Measurements from ENCODE around the gene PERP.
A peak's percentile ranks its signal among the peaks of the same experiment; 100 is the strongest.

PERP gene

DNA sequence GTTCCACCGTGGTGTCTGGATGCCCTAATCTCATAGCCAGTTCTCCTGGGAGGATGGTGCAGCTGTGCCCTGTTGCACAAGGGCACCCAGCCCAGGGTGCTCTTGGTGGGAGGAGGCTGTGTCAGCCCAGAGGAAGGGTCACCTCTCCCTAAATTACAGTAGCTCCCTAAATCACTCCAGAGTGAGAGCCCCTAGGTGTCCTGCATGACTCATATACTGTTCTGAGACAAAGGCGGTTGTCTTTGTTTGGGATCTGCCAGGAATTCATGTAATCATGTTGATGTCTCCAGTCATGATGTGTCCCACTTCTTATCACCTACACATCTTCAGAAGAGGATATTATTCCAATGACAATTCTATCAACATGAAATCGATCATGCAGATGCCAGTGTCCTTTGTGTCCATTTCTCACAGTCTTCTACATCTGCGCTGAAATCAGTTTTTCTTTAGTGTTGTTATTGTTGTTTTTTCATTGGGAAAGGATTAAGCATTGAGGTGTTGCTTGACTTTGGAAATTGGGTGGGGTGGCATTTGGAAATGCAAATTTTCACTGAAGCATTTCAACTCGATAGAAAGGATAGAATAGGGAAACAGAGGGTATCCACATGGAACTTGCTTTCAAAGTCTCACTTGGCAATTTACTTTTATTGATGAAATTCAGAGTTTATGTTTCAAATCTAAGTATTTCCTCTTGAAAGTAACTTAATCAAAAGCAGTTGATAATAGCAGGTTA is 19.5 kb downstream of the PERP start:
- Histone ChIP-seq H3K4ac (ENCODE audit: low read depth, low read length) (no peak overlapping the region), H2BK120ac (ENCODE audit: insufficient read depth, low read length, poor library complexity) (no peak overlapping the region), H2BK12ac (ENCODE audit: low read length) (no peak overlapping the region), H3K14ac (ENCODE audit: low read length) (no peak overlapping the region), H2AFZ (ENCODE audit: insufficient read depth, low read length, poor library complexity) (no peak overlapping the region), H3K79me1 (ENCODE audit: low read length) (peaks cover 3% of the 10 kb centered on the region), H3K23ac (ENCODE audit: low read length) (no peak overlapping the region), H3K18ac (ENCODE audit: low read length) (no peak overlapping the region), H3K9ac (ENCODE audit: low read length) (no peak overlapping the region), H3K4me2 (ENCODE audit: low read length) (no peak overlapping the region), H3K9me3 (ENCODE audit: insufficient read depth, low read depth, low read length) (no peaks in the 10 kb centered on the region), H3K36me3 (ENCODE audit: control insufficient read depth in 1 of 2, insufficient read depth in 2 of 2, low read length in 2 of 2) (peaks cover 5 to 6% of the 10 kb centered on the region in 2 experiments), H3K79me2 (ENCODE audit: control insufficient read depth, insufficient read depth, low read length, poor library complexity) (no peaks in the 10 kb centered on the region), H3K27me3 (ENCODE audit: insufficient read depth, low read length) (no peaks in the 10 kb centered on the region), H2AK5ac (ENCODE audit: low read length) (no peak overlapping the region), H3K4me1 (ENCODE audit: control insufficient read depth in 1 of 2, insufficient read depth in 2 of 2, low read length in 2 of 2) (peaks cover 3 to 12% of the 10 kb centered on the region in 2 experiments), H4K91ac (ENCODE audit: low read depth, low read length) (peak overlapping the region; percentile 19), H4K8ac (ENCODE audit: low read depth, low read length) (no peak overlapping the region), H4K12ac (ENCODE audit: low read depth, low read length) (no peak overlapping the region), H3K4me3 (ENCODE audit: low read depth, low read length) (no peak overlapping the region), H3K27ac (ENCODE audit: low read depth, low read length) (peak overlapping the region; percentile 6), H2BK5ac (ENCODE audit: low read depth, low read length, poor library complexity) (no peak overlapping the region)
- DNase-seq = peak; percentile 44 to 75
- WGBS (ENCODE audit: extremely low coverage, insufficient coverage, insufficient read length) = no CpG with 5 or more reads among the region's 5 CpGs

DNA sequence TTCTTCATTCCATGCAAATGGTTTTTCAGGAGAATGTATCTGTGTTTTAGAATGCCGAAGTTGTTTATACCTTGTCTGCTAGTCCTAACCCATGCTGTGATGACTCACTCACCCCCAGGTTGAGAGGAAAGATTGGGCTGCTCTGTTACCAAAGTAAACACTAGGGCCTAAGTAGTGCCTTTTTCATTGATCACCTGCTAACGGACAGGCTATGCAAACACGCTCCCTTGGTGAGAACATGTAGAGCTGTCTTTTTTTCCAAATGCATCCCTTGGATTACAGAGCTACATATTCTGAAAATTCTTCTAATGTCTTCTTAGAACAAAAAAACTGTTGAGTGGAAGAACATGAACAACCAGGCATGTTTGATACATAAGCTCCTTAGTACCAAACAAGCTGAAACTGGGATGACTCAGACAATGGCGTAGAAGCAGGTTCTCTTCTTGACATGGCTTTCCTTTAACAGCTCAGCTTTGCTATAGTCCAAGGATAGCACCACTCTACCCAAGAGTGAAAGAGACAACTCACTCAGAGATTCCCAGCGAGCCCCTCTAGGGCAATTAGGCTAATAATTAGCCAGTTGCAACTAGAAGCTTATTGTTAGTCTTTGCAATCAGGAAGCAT is 20.5 kb downstream of the PERP start:
- Histone ChIP-seq H3K9me3 (ENCODE audit: insufficient read depth, low read depth, low read length) (no peaks in the 10 kb centered on the region), H3K4me3 (ENCODE audit: low read depth, low read length) (no peak overlapping the region)

GRCh38 chr6:138085839-138086222 is 21.4 kb downstream of the PERP start:
- DNase-seq = no peak
- no peak overlapping the region for H3K9ac ChIP-seq (ENCODE audit: low read length)
- H2BK12ac ChIP-seq (ENCODE audit: low read length) = no peak overlapping the region
- H3K18ac ChIP-seq (ENCODE audit: low read length) = no peak overlapping the region
- no peak overlapping the region for H3K4me3 ChIP-seq (ENCODE audit: low read depth, low read length)
- peaks cover 3% of the 10 kb centered on the region for H3K79me1 ChIP-seq (ENCODE audit: low read length)
- H3K4me1 ChIP-seq (ENCODE audit: control insufficient read depth in 1 of 2, insufficient read depth in 2 of 2, low read length in 2 of 2) = peaks cover 3 to 12% of the 10 kb centered on the region in 2 experiments
- WGBS (ENCODE audit: extremely low coverage, insufficient coverage, insufficient read length) = no CpG with 5 or more reads among the region's 2 CpGs
- no peak overlapping the region for H3K4ac ChIP-seq (ENCODE audit: low read depth, low read length)
- no peak overlapping the region for H3K4me2 ChIP-seq (ENCODE audit: low read length)
- peaks cover 0 to 2% of the 10 kb centered on the region in 2 experiments for H3K36me3 ChIP-seq (ENCODE audit: control insufficient read depth in 1 of 2, insufficient read depth in 2 of 2, low read length in 2 of 2)
- H3K14ac ChIP-seq (ENCODE audit: low read length) = no peak overlapping the region
- no peak overlapping the region for H3K23ac ChIP-seq (ENCODE audit: low read length)
- no peak overlapping the region for H2BK120ac ChIP-seq (ENCODE audit: insufficient read depth, low read length, poor library complexity)
- H2AFZ ChIP-seq (ENCODE audit: insufficient read depth, low read length, poor library complexity) = no peak overlapping the region
- no peak overlapping the region for H3K27ac ChIP-seq (ENCODE audit: low read depth, low read length)
- H4K8ac ChIP-seq (ENCODE audit: low read depth, low read length) = no peak overlapping the region
- H2AK5ac ChIP-seq (ENCODE audit: low read length) = no peak overlapping the region
- H2BK5ac ChIP-seq (ENCODE audit: low read depth, low read length, poor library complexity) = no peak overlapping the region
- no peaks in the 10 kb centered on the region for H3K27me3 ChIP-seq (ENCODE audit: insufficient read depth, low read length)
- H4K91ac ChIP-seq (ENCODE audit: low read depth, low read length) = no peak overlapping the region
- no peak overlapping the region for H4K12ac ChIP-seq (ENCODE audit: low read depth, low read length)
- H3K9me3 ChIP-seq (ENCODE audit: insufficient read depth, low read depth, low read length) = no peaks in the 10 kb centered on the region
- H3K79me2 ChIP-seq (ENCODE audit: control insufficient read depth, insufficient read depth, low read length, poor library complexity) = no peaks in the 10 kb centered on the region

More for the DNA sequence above, 20.5 kb downstream of the PERP start:
- no CpG with 5 or more reads among the region's 5 CpGs for WGBS (ENCODE audit: extremely low coverage, insufficient coverage, insufficient read length)
- no peak overlapping the region for H2AK5ac ChIP-seq (ENCODE audit: low read length)
- H3K4ac ChIP-seq (ENCODE audit: low read depth, low read length) = no peak overlapping the region
- no peak overlapping the region for H3K27ac ChIP-seq (ENCODE audit: low read depth, low read length)
- no peaks in the 10 kb centered on the region for H3K79me2 ChIP-seq (ENCODE audit: control insufficient read depth, insufficient read depth, low read length, poor library complexity)
- peak overlapping the region; percentile 32 for H3K4me2 ChIP-seq (ENCODE audit: low read length)
- H4K8ac ChIP-seq (ENCODE audit: low read depth, low read length) = no peak overlapping the region
- H3K4me1 ChIP-seq (ENCODE audit: control insufficient read depth in 1 of 2, insufficient read depth in 2 of 2, low read length in 2 of 2) = peaks cover 3 to 12% of the 10 kb centered on the region in 2 experiments
- no peak overlapping the region for H3K18ac ChIP-seq (ENCODE audit: low read length)
- DNase-seq = peak; percentile 40 to 67
- H2BK120ac ChIP-seq (ENCODE audit: insufficient read depth, low read length, poor library complexity) = no peak overlapping the region
- no peak overlapping the region for H4K12ac ChIP-seq (ENCODE audit: low read depth, low read length)
- no peak overlapping the region for H3K14ac ChIP-seq (ENCODE audit: low read length)
- H2BK12ac ChIP-seq (ENCODE audit: low read length) = no peak overlapping the region
- no peak overlapping the region for H3K23ac ChIP-seq (ENCODE audit: low read length)
- H2AFZ ChIP-seq (ENCODE audit: insufficient read depth, low read length, poor library complexity) = no peak overlapping the region
- H4K91ac ChIP-seq (ENCODE audit: low read depth, low read length) = no peak overlapping the region
- H3K27me3 ChIP-seq (ENCODE audit: insufficient read depth, low read length) = no peaks in the 10 kb centered on the region
- no peak overlapping the region for H2BK5ac ChIP-seq (ENCODE audit: low read depth, low read length, poor library complexity)
- H3K79me1 ChIP-seq (ENCODE audit: low read length) = peaks cover 3% of the 10 kb centered on the region
- H3K36me3 ChIP-seq (ENCODE audit: control insufficient read depth in 1 of 2, insufficient read depth in 2 of 2, low read length in 2 of 2) = peaks cover 0 to 2% of the 10 kb centered on the region in 2 experiments
- H3K9ac ChIP-seq (ENCODE audit: low read length) = no peak overlapping the region

DNA sequence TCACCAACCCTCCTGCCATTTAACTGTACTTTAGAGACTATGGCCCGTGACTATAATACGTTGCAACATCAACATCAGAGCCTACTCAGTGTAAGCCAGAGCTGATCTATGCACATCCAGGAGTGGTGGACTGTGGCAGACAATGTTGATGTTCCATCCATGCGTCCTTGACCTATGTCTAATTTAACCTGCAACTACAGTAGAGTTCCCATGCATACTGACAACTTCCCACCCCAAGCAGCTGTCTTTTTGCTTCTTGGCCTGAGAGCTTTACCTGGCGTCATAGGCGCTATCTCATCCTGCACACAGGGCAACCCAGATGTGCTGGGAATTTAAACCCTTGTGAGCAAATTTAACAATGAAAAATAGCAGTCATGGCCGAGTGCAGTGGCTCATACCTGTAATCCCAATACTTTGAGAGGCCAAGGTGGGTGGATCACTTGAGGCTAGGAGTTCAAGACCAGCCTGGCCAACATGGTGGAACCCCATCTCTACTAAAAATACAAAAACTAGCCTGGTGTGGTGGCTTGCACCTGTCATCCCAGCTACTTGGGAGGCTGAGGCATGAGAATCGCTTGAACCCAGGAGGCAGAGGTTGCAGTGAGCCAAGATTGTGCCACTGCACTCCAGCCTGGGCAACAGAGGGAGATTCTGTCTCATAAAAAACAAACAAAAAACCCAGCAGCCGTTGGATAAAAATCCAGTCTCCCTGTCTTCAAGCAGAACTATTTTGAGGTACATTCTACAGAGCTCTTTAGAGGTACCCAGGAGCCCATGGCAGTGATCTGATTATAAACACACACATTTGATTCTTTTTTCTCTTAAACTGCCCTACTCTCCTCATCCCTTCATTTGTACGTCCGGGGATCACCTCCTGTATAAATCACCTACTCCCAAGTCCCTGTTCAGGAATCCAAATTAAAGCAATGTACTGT is 22.0 kb downstream of the PERP start:
- Histone ChIP-seq H3K27ac (ENCODE audit: low read depth, low read length) (no peak overlapping the region), H3K36me3 (ENCODE audit: control insufficient read depth in 1 of 2, insufficient read depth in 2 of 2, low read length in 2 of 2) (peaks cover 0 to 2% of the 10 kb centered on the region in 2 experiments), H4K91ac (ENCODE audit: low read depth, low read length) (no peak overlapping the region), H3K4me1 (ENCODE audit: control insufficient read depth in 1 of 2, insufficient read depth in 2 of 2, low read length in 2 of 2) (peaks cover 3 to 12% of the 10 kb centered on the region in 2 experiments), H2AK5ac (ENCODE audit: low read length) (no peak overlapping the region), H2BK120ac (ENCODE audit: insufficient read depth, low read length, poor library complexity) (no peak overlapping the region), H4K8ac (ENCODE audit: low read depth, low read length) (no peak overlapping the region), H3K4me2 (ENCODE audit: low read length) (no peak overlapping the region), H3K9me3 (ENCODE audit: insufficient read depth, low read depth, low read length) (no peaks in the 10 kb centered on the region), H2BK12ac (ENCODE audit: low read length) (no peak overlapping the region), H3K4ac (ENCODE audit: low read depth, low read length) (no peak overlapping the region), H3K27me3 (ENCODE audit: insufficient read depth, low read length) (no peaks in the 10 kb centered on the region), H2AFZ (ENCODE audit: insufficient read depth, low read length, poor library complexity) (no peak overlapping the region), H3K4me3 (ENCODE audit: low read depth, low read length) (no peak overlapping the region), H3K23ac (ENCODE audit: low read length) (no peak overlapping the region), H3K79me1 (ENCODE audit: low read length) (peaks cover 3% of the 10 kb centered on the region), H3K14ac (ENCODE audit: low read length) (no peak overlapping the region), H3K9ac (ENCODE audit: low read length) (no peak overlapping the region), H3K79me2 (ENCODE audit: control insufficient read depth, insufficient read depth, low read length, poor library complexity) (no peaks in the 10 kb centered on the region), H4K12ac (ENCODE audit: low read depth, low read length) (no peak overlapping the region), H3K18ac (ENCODE audit: low read length) (no peak overlapping the region), H2BK5ac (ENCODE audit: low read depth, low read length, poor library complexity) (no peak overlapping the region)
- no CpG with 5 or more reads among the region's 10 CpGs for WGBS (ENCODE audit: extremely low coverage, insufficient coverage, insufficient read length)
- DNase-seq = no peak

Data from trophoblast cell (in vitro differentiated cells and primary cell).